ENCODE measurements around the gene UBL7. TPM values are rescaled to one million over a fixed set of nuclear protein-coding genes. Genes with fewer than 3 reads are reported as not detected.

The UBL7 gene
- total RNA-seq, 1 donor from 2014 or later: 44.6 TPM

DNA sequence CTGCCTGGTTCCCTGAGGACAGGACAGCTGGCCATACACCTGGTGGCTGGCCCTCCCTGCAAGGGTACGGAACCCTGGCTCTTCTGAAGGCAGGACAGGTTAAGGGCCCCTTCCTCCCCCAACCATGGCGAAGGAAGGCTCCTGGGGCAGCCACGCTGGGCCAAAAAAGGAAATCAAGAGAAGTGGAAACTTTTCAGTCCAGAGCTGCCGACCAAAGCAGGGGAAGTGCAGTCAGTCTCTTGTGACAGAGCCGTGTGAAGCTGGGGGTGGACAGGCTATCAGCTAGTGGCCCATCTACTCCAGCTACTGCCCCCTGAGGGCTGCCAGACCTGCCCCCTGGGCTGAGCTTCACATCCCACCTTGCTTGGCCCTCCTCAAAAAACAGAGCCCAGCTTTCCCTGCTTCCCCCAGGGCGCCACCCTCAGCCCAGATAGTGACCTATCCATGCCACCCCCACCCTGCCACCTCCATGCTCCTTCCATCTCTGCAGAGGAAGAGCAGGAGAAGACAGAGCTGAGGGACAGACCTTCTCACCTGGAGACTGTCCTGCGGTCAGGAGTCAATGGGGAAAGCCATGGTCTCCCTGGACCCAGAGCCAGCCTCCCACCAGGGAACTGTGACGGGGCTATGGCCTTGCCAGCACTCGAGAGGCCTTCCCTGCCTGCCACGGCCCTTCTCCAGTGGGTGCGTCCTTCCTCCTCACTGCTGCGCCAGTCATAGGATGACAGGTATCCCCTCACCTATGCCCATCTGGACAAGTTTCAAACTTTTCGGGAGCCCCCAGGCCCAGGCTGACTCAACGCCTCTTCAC lies 31.8 kb downstream of the UBL7 start:
- intact Hi-C loops (cut with DNase I): no loop called here
- DNase-seq: no peak

DNA sequence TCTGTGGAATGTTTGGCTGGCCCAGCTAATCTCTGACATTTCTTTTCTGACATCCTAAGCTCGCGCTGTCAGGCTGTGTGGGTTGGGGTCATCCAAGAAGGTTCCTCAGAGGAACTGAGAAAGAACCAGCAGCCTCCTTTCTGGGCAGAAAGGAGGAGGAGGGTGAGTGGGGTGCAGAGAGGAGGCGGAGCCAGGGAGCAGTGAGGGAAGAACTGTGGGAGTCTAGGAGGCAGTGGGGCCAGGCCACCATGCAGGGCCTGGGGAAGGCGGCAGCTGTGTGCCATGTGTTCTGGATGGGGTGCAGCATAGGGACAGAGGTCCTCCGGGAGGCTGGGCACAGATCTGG lies 32.5 kb downstream of the UBL7 start:
- DNase-seq (no peak), ATAC-seq (ENCODE audit: poor library complexity) (no peak)
- intact Hi-C loops (cut with DNase I): no loop called here

More for the DNA sequence above, 31.8 kb downstream of the UBL7 start:
- no peak for ATAC-seq (ENCODE audit: poor library complexity)

DNA sequence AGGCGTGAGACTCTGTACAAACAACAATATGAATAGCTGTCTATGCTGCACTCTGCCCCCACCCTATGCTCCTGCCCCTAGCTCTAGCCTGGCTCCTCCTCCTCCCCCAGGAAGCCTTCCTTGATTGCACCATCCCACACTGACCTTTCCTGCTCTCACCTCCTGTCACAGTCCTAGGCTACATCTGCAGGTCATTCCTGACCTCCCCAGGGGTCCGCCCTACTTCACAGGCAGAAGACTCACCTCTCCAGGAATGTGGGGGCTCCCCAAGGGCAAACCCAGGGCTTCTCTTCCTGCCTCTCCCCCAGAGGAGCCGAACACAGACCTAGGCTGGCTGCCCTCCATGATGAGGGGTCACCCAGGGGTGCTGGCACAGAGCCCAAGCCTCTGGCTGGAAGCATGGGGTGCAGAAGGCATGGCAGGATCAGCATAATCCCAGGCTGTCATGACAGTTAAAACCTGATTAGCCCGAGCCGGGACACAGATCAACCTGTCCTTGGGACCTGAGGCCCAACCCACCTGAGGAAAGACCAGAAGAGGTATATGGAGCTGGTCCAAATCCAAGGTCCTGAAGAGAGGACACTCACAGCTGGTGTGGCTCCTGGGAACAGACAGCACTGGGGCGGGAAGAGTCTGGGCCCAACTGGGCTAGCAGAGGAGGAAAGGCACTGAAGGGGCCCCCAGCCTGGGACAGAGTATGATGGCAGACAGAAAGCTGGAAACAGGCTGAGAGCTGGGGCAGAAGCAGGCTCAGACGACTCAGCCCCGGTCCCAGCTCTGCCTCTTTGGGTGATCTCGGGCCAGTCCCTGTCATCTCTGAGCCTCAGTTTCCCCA lies 33.1 kb downstream of the UBL7 start:
- intact Hi-C loops (cut with DNase I): no loop called here
- no peak for DNase-seq
- no peak for ATAC-seq (ENCODE audit: poor library complexity)

DNA sequence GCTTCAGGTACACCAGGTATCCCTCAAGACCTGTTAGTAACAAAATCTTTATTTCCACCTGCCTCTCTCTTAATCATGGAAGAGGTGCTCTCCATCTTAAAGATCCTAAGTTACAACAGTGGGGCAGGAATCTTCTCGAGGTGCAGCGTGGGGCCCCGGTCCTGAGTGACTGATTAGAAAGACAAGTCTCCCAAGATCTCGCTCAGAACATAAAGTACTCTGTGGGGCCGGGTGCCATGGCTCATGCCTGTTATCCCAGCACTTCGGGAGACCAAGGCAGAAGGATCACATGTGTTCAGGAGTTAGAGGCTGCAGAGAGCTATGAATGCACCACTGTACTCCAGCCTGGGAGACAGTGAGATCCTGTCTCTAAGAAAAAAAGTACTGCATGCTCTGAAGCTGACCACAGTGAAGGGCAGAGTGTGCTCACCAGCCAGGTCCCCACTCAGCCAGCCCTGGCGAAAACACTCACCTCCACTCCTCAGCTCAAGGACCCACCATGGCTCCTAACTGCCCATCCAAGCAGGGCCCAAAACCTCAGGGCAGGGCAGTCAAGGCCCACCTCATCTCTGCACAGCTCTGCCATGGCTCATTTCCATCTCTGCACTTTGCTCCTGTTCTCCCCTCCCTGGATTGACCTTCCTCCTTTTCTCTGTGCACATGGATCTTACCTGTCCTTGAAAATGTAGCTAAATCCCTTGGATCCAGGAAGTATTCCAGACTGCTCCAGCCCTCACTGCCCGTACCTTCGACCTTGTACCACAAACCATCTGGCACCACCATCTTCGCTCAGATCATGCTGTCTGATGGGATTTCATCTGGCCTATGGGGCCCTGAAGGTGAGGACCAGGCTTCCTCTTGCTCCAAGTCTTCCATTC lies 34.3 kb downstream of the UBL7 start:
- DNase-seq: no peak
- intact Hi-C loops (cut with DNase I): no loop called here
- no peak for ATAC-seq (ENCODE audit: poor library complexity)

DNA sequence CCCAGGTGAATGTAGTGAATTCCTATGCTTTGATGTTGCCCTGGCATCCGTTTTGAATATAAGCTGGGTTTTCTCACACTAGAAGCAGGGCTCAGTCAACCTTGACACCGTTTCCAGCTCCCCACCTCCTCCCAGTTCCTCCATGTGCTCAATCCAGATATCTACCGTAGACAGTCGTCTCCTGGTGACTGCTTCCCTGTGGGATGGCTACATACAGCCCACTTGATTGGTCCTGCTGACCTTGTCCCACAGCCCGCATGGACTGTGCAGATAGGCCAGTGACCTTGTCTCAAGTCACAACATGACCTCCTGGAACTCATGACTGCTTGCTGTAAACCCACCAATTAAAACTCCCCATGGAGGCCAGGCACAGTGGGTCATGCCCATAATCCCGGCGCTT lies 35.3 kb downstream of the UBL7 start:
- ATAC-seq (ENCODE audit: poor library complexity) (no peak), DNase-seq (no peak)
- intact Hi-C loops (cut with DNase I): no loop called here

DNA sequence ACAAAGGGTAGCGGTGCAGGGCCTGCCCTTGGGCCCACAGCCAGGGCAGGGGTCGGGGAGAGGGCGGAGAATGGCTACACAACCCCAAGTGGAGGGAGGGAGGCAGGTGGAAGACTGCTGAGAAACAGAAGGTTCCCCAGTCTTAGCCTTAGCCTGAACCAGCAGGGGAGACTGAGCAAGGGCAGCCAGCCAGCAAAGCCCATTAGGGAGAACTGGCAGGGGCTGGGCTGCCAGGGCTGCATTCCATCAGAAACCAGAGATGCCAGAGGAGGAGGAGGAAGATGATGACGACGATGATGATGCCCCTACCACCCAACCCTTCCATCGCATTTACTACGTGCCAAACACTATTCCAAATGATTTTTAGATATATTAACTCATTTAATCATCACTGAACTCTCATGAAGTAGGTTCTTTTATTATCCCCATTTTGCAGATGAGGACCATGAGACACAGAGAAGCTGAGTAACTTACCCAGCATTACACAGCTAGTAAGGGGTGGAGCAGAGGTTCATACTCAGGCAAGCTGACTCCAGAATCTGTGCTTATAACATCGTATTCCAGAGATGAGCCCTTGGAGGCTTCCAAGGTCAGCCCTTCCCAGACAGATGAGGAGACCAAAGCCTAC lies 35.9 kb downstream of the UBL7 start:
- intact Hi-C loops (cut with DNase I): no loop called here
- peak; percentile 31 for DNase-seq
- ATAC-seq (ENCODE audit: poor library complexity): no peak

DNA sequence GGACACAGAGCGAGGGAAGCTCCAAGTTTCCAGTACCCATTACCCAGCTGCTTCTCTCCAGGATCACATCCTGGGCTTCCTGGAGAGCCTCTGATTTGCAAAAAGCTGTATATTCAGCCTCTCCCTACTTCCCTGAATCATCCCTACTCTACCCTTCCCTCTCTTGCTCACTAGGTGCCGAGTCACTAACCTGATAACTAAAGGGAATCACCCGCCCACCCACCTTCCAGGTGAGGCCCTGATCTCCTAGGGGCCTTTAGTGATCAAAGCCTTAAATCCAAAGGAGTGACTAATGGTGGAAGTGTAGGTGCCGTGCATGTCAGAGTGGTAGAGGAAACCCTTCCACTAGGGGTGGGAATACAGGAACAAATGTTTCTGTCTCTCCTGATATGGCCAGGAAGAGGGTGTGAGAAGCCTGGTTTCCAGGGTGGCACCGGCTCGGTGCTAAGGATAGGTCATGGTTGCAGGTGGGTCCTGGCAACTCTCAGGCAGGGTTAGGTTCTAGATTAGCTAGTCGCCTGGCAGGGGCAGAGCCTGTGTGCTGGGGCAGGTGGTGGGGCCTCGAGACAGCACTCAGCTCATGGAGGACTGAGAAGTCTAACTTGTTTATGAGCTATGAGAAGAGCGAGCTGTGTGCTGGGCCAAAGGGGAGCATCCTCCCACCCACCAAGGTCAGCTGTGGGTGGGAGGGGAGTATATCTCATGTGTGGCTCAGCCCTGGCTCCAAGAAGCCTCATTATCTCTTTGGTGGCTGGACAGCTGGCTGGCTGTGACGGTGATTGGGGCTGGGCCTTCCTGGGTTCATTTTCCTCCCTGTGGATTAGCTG lies 37.3 kb downstream of the UBL7 start:
- DNase-seq (peak; percentile 21), ATAC-seq (ENCODE audit: poor library complexity) (no peak)
- intact Hi-C loops (cut with DNase I): no loop called here

DNA sequence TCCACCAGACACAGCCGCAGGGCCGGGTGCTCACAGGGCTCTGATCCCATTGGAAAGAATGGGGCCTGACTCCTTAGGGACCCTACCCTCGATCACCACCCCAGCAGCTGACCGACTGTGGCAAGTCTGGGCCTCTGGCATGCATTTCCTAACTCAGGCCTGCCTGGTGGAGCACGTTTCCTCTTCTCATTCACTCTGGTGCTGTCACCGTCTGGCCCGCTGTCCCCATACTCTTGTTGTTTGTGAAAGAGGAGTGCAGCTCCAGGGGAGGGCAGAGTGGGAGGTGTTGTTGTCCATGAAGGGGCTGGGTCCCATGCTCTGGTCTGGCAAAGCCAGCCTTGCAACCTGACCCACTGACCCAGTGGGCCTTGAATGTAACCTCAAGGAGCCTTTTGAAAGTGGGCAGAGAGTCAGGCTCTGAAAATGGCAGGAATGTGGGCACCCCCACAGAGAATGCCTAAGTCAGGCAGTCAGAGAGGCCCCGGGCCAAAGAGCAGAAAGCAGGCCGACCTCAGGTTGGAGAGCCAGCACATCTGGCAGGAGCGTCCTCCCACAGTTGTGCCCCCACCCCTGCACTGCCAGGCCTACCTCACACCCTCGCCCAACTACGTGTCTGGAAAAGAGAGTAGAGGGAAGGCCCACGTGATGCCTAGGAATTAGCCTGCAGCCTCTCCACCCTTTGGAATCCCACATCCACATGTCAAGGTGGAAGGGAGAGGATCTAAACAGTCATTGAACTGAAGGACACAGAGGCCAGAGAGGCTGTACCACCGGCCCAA lies 38.1 kb downstream of the UBL7 start:
- DNase-seq (peak; percentile 24), ATAC-seq (ENCODE audit: poor library complexity) (no peak)
- intact Hi-C loops (cut with DNase I): no loop called here

DNA sequence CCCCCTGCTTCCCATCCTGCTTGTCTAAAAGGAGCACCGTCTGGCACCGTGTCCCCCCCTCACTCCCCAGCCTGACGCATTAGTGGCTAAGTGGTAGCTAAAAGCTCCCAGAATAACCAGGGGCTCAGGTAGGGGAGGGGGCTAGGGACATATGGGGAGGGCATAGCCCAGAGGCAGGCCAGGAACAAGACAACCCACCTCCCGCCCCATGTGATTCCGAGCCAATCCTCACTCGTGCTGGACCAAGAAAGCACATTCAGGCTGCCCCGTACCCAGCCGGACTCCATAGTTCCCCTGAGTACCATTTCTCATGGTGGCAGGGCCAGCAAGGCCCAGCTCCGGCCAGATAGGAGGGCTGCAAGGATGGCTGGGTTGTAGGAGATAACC lies 38.7 kb downstream of the UBL7 start:
- no peak for ATAC-seq (ENCODE audit: poor library complexity)
- DNase-seq: no peak
- intact Hi-C loops (cut with DNase I): no loop called here

DNA sequence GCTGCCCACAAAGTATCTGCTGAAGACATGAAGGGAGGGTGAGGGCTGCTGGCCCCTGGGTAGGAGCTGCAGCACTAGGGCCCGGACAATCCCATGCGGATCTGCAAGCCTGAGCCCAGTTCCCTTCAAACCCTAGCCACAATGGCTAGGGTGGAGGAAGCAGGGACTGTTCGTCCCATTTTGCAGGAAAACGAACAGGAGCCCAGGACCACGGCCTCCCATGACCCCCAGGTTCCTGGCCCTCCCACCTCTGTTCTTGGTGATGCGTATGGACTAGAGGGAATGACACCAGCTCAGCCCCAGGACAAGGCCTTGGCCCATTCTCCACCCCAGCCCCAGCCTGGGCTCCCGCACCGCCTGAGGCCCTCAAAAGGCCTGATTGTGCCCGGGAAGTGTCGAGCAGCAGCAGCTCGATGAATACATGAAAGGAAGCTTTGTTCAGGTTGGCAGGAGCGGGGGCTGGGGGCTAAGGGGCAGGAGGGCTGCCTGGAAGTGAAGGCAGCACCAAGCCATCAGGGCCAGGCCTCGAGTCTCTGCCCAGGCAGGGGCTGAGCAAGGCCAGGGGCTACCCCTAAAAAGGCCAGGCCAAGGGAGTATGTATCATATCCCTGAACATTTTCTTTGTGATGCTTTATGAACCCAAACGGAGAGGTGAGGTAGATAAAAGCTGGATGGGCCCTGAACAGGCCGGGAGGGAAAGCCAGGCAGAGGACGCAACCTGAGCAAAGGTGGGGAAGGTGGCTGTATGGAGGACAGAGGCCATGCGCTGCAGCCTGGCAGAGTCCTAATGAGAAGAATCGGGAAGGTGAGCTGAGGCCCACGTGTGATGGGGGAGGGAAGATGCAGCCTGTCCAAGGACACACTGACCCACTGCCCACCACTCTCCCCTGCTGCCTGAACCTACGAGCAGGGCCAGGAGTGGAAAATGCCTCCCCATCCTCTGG lies 39.4 kb downstream of the UBL7 start:
- ATAC-seq (ENCODE audit: poor library complexity): no peak
- intact Hi-C loops (cut with DNase I): no loop called here
- DNase-seq: no peak

DNA sequence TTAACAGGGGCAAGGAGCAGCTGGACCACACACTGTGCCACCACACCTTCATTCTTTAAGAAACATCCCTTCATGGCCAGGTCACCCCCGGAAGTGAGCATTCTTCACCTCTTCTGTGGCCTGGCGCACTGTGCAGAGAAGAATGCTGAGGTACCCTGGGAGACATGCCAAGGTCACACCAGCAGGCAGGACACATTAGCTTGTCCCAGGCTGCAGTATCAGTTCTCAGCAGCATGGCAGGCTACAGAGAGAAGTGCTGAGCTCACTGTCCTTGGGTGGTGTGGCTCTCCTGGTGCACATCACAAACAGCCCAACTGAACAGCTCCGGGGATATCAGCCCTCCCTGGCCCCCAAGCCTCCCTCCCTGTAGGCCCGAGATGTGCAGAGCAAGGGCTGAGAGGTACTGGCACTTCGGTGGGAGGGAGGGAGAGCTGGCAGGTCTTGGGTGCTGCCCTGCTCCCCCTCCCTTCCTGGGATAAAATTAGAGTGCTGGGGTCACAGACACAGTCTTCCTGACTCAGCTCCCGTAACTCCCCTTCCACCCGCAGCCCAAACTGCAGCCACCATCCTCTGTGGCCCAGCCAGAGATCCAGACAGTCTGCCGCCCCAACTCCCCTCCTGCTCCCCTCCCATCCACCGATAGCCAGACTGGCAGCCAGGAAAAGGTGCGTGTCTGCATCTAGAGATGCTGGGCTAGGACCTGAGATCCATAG lies 40.6 kb downstream of the UBL7 start:
- ATAC-seq (ENCODE audit: poor library complexity): peak; percentile 84
- intact Hi-C loops (cut with DNase I): no loop called here
- DNase-seq: no peak

DNA sequence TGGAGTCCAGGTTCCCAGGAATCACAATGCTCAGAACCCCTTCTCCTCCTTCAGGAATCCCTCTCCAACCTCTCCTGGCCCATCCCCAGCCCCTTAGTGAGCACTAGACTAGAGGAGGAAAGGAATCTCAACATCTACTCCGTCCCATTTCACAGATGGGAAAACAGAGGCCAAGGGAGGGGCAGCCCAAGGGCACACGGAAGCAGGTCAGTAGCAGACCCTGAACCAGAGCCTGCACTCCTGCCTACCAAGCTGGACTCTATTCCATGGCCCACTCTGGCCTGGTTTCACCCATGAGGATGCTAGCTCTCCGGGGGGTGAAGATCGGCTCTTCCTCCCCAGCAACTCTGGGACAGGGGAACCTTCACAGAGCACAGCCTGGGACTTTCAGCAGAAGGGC lies 41.5 kb downstream of the UBL7 start:
- intact Hi-C loops (cut with DNase I): no loop called here
- ATAC-seq (ENCODE audit: poor library complexity) (no peak), DNase-seq (no peak)

DNA sequence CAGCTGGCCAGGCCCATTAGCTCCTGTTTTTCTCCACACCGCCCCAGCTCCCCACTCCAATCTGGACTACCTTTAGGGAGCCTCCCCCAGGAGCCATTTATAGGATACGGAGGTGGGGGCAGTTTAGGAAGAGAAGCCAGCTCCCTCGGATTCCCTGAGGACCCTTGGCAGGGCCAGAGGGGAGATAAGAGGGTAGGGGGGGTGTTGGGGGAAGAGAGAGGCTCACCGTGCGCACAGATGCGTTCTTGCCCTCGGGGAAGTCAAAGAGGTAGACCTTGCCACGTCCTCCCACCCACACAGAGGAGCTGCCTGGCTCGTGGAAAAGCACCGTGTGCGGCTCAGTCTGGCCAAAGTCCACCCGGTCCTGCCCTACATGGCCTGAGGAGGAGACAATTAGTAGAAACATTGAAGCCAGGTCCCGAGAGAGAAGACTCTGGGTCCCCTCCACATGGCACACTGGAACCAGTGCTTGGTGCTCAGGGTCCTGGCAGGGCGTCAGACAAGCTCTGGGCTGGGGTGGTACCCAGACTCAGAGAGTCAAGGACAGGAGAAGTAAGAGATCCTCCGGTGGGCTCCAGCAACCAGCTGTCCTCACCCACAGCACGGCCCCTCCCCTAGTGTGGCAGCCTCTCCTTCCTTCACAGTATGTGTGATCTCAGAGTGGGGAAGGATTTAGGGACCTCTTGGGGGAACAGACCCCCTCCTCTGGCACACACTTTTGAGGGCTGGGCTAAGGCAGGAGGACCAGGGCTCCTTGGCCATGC lies 42.2 kb downstream of the UBL7 start:
- DNase-seq (no peak), ATAC-seq (ENCODE audit: poor library complexity) (no peak)
- intact Hi-C loops (cut with DNase I): no loop called here

DNA sequence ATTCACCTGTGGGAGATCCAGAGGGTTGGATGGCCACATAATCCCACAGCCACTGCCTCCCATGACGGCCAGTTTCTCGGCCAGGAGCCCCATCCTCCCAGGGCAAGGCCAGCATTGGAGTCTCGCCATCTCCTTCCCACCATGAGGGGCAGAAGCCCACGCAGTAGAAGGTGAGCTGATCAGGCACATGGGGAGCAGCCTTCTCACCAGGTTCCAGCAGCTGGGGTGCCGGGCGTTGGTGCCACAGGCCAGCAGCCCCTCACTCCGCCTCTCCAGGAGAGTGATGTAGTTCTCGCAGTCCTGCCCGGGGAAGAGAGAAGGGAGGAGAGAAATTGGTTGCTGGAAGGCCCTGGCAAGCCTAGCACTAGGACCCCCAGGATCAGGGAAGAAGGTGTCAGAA lies 43.3 kb downstream of the UBL7 start:
- intact Hi-C loops (cut with DNase I): no loop called here
- DNase-seq: no peak
- no peak for ATAC-seq (ENCODE audit: poor library complexity)

DNA sequence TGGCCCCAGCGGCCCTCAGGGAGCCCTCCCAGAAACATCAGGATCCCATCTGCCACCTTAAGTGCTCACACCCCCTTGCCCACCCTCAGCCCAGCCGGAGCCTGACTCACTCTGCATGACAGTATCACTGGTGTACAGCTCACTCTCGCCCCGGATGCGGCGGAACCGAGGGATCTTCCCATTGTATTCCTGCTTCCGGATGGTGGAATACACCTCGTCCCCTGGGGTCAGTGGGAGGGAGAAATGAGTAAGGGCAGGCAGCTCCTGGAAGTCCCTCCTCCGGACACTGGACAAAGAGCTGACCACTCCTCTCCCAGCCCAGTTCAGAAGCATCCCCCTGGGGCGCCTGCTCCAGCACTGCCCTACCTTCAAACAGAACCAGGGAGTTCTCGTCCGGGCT lies 43.7 kb downstream of the UBL7 start:
- peak; percentile 36 for ATAC-seq (ENCODE audit: poor library complexity)
- no peak for DNase-seq
- intact Hi-C loops (cut with DNase I): no loop called here
